Muscle layer of colon (tissue), 2 donors: ENCODE measurements around the gene TBX21.

Experiments
- H3K27ac ChIP-seq: one replicate; pipeline ENCODE4 v1.7.0; 2013; ENCODE audit warnings: low read depth, mild to moderate bottlenecking, low read length, moderate library complexity
- H3K27me3 ChIP-seq, 2 donors: one replicate each; pipeline ENCODE4 v1.7.0; 2013; ENCODE audit warnings: low read length in 2 of 2, mild to moderate bottlenecking in 2 of 2; ENCODE audit not compliant: insufficient read depth in 2 of 2, control insufficient read depth in 1 of 2
- H3K36me3 ChIP-seq: one replicate; pipeline ENCODE4 v1.7.0; 2013; ENCODE audit warnings: mild to moderate bottlenecking, low read length; ENCODE audit not compliant: insufficient read depth
- H3K4me1 ChIP-seq: one replicate; pipeline ENCODE4 v1.7.0; 2013; ENCODE audit warnings: mild to moderate bottlenecking, low read length; ENCODE audit not compliant: insufficient read depth
- H3K4me3 ChIP-seq, 2 donors: one replicate each; pipeline ENCODE4 v1.7.0; 2013; ENCODE audit warnings: low read length in 2 of 2, low read depth in 1 of 2, mild to moderate bottlenecking in 1 of 2, moderate library complexity in 1 of 2
- H3K9ac ChIP-seq: one replicate; pipeline ENCODE4 v1.7.0; 2013; ENCODE audit warnings: low read length
- H3K9me3 ChIP-seq: one replicate; pipeline ENCODE4 v1.7.0; 2013; ENCODE audit warnings: mild to moderate bottlenecking, low read length
- donor health status: abdominal sarcoma.
- donor health status: Adenocarcinoma of cecum.

Gene TBX21

DNA sequence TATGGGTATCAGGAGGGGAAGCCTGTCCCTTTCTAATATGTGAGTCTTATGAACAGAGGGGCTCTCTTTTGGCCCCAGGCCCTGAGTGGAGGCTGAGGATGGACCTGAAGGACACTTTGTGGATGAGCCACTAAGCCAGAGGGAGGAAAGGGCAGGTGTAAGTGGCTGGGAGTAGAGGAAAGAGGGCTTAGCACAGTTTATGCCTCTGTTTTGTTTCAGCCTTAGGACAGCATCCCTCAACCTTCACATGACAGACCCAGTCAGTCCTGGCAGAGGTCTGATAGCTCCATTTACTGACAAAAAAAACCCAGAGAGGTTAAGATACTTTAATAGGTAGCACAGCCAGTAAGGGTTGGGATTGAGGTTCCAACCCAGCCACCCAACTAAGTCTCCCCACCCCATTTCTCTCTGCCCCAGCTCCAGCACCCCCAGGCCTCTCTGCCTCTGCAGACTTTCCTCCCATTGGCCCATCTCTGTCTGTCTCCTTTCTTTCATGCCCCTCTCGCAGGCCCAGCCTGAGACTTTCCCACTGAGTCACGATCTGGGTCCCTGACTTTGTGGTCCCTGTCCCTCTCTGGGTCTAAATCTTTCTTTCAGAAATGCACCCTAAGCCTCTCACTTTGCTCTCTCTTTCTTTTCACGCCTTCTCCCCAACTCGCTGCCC lies 4.7 kb upstream of the TBX21 start:
- no peak overlapping the region for H3K9ac ChIP-seq
- H3K9me3 ChIP-seq: no peaks in the 10 kb centered on the region
- no peak overlapping the region for H3K4me3 ChIP-seq
- H3K36me3 ChIP-seq: no peaks in the 10 kb centered on the region
- H3K27ac ChIP-seq: no peak overlapping the region
- no peaks in the 10 kb centered on the region for H3K4me1 ChIP-seq
- peaks cover 9 to 49% of the 10 kb centered on the region in 2 donors for H3K27me3 ChIP-seq

DNA sequence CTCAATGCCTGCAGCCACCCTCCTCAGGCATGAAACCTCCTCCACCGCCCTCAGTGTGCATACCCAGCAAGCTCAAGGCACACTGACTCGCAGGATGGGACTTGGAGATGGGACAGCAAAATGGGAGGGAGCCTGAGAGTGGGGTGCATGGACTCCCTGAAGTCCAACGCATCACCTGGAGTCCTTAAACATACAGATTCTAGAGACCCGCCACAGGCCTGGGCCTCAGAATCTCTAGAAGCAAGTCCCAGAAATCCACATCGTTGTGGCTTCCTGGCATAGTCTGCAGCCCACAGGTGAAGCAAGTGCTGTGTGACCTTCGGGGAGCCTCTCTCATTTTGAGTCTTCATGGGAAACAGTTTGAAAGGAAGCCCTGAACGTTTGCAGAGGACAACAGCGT lies 3.6 kb upstream of the TBX21 start:
- Histone ChIP-seq H3K36me3 (no peaks in the 10 kb centered on the region), H3K9ac (no peak overlapping the region), H3K27me3 (peaks cover 14 to 49% of the 10 kb centered on the region in 2 donors), H3K9me3 (no peaks in the 10 kb centered on the region), H3K4me1 (peaks cover 5% of the 10 kb centered on the region), H3K27ac (no peak overlapping the region), H3K4me3 (no peak overlapping the region)

DNA sequence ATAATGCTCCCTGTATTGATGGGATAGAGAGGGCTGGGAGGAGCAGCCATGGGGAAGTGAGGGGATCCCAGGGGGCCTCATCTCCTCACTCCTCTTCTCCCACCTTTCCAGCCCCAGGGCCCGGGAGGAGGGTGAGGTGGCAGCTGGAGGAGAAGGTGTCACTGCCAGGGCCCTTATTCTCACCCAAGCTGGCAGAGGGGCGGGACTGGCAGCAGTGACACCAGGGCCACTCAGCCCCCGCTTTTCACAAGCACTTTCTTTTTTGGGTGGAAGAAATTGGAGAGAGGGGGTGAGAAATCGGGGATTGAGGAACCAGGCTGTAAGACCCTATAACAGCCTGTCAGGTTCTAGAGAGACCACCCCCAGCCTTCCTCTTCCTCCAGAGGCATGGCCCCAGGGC lies 2.4 kb upstream of the TBX21 start:
- Histone ChIP-seq H3K36me3 (no peaks in the 10 kb centered on the region), H3K9me3 (no peaks in the 10 kb centered on the region), H3K27ac (no peak overlapping the region), H3K9ac (no peak overlapping the region), H3K4me1 (peaks cover 5% of the 10 kb centered on the region), H3K27me3 (peaks cover 14 to 49% of the 10 kb centered on the region in 2 donors), H3K4me3 (no peak overlapping the region)

DNA sequence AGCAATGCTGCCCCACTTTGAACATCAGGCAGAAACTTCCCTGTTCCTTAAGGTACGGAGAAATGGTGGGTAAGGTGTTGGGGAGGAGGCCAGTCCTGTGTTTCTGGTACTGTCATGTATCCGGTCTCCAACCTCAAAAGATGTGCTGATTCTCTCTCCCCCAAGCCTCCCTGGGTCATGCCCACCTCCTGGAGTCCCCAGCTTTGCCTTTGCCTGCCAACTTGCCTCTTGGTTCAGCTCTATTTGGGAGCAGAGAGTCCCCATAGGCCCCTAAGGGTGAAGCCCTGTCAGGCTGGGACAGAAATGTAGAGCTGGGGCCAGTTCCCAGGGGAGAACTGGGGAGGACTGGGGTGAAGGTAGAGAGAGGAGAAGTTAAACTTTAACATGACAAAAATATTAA lies 1.6 kb upstream of the TBX21 start:
- no peak overlapping the region for H3K4me3 ChIP-seq
- peaks cover 5% of the 10 kb centered on the region for H3K4me1 ChIP-seq
- H3K27me3 ChIP-seq: peaks cover 14 to 42% of the 10 kb centered on the region in 2 donors
- no peaks in the 10 kb centered on the region for H3K9me3 ChIP-seq
- no peak overlapping the region for H3K27ac ChIP-seq
- no peaks in the 10 kb centered on the region for H3K36me3 ChIP-seq
- H3K9ac ChIP-seq: no peak overlapping the region

DNA sequence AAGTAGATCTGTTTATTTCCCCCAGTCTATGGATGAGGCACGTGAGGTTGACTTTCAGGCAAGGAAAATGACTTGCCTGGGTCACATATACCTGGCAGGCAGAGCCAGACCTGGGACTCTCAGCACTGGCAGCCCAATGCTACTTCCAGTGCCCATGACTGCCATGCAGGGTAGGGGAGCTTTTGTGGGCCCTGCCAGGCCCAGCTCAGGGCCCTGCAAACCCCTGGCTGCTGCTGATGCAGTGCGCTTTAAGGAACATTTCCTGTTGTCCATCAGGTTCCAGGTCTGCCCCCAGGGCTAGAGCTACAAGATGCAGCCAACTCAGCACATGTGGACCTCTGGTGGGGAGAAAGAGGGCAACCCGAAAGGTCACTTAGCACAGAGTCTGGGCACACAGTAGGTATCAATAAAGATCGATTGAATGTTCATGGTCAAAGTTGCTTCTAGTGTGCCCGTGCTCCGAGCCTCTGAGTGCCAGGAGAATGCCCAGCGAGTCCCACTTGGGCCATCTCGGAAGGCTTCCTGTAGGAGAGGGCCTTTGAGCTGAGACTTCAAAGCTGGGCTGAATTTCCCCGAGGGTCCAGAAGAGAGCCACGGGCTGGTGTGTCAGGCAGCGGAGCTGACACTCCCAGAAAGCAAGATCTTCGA lies 513 bp upstream of the TBX21 start:
- no peak overlapping the region for H3K27ac ChIP-seq
- no peak overlapping the region for H3K4me3 ChIP-seq
- H3K9me3 ChIP-seq: no peaks in the 10 kb centered on the region
- no peak overlapping the region for H3K9ac ChIP-seq
- peaks cover 5% of the 10 kb centered on the region for H3K4me1 ChIP-seq
- peaks cover 14 to 44% of the 10 kb centered on the region in 2 donors for H3K27me3 ChIP-seq
- H3K36me3 ChIP-seq: no peaks in the 10 kb centered on the region

DNA sequence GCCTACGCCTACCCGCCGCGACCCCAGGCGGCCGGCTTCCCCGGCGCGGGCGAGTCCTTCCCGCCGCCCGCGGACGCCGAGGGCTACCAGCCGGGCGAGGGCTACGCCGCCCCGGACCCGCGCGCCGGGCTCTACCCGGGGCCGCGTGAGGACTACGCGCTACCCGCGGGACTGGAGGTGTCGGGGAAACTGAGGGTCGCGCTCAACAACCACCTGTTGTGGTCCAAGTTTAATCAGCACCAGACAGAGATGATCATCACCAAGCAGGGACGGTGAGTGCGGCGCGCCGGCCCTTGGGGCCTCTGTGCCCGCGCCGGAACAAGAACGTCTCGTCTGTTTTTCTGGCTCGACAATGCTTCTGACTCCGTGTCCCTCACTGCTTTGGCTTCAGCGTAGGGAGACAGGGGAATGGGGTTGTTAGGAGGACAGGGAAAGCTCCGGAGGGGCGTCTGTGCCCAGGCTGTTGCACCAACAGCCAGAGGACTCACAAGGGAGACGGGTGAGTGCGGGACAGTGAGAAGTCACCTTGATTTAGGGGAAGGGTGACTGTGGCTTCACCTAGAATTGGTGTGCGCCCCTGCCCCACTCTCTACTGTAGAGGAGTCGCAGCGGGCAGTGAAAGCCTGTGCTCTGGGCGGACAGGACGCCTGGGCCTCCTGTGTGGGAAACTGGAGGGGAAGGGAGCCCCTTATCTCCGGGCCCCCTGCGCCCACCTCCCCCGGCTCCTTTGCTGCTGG lies 806 bp downstream of the TBX21 start:
- Histone ChIP-seq H3K4me1 (peaks cover 5% of the 10 kb centered on the region), H3K4me3 (peak overlapping the region in 1 of 2 donors; percentile 9), H3K27ac (no peak overlapping the region), H3K36me3 (no peaks in the 10 kb centered on the region), H3K9me3 (no peaks in the 10 kb centered on the region), H3K9ac (no peak overlapping the region), H3K27me3 (peaks cover 14 to 40% of the 10 kb centered on the region in 2 donors)

DNA sequence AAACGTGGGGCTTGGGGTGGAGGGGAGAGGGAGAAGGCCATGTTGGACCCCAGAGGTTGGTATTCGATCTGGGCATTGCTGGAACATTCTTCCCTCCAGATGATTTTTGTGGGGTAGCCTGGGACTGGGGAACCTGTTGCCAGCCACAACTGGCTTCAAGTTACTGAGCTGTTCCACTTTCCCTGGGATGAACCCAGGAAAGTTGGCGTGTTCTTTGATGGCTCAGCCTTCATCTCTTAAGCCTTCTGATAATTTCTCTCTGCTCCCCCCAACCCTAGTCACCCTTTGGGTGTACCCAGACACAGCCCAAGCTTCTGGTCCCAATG lies 2.1 kb downstream of the TBX21 start:
- Histone ChIP-seq H3K27me3 (peaks cover 14 to 40% of the 10 kb centered on the region in 2 donors), H3K4me1 (peaks cover 5% of the 10 kb centered on the region), H3K9ac (no peak overlapping the region), H3K4me3 (no peak overlapping the region), H3K27ac (no peak overlapping the region), H3K9me3 (no peaks in the 10 kb centered on the region), H3K36me3 (no peaks in the 10 kb centered on the region)

DNA sequence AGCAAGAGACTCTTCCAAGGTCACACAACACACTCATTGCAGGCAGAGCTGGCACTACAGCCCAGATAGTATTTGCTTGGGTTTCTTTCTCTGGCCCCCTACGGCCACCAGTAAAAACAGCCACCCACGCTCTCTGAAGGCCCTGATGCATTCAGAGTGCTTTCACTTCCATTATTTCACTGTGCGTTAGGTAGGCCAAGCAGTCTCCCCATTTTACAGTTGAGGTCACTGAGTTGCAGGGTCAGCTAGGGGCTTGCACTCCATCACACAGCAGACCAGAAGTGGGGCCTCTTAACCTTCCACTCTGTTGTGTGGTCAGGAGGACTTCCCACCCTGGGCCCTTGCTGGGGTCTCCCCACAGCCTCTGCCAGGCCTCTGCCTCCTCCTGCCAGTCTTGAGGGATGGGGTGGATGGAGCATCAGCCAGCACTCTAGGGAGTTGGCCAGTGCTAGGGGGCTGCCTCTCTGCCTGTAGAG lies 2.5 kb downstream of the TBX21 start:
- peaks cover 5% of the 10 kb centered on the region for H3K4me1 ChIP-seq
- no peak overlapping the region for H3K27ac ChIP-seq
- H3K36me3 ChIP-seq: no peaks in the 10 kb centered on the region
- no peak overlapping the region for H3K9ac ChIP-seq
- peaks cover 14 to 36% of the 10 kb centered on the region in 2 donors for H3K27me3 ChIP-seq
- H3K4me3 ChIP-seq: no peak overlapping the region
- no peaks in the 10 kb centered on the region for H3K9me3 ChIP-seq

DNA sequence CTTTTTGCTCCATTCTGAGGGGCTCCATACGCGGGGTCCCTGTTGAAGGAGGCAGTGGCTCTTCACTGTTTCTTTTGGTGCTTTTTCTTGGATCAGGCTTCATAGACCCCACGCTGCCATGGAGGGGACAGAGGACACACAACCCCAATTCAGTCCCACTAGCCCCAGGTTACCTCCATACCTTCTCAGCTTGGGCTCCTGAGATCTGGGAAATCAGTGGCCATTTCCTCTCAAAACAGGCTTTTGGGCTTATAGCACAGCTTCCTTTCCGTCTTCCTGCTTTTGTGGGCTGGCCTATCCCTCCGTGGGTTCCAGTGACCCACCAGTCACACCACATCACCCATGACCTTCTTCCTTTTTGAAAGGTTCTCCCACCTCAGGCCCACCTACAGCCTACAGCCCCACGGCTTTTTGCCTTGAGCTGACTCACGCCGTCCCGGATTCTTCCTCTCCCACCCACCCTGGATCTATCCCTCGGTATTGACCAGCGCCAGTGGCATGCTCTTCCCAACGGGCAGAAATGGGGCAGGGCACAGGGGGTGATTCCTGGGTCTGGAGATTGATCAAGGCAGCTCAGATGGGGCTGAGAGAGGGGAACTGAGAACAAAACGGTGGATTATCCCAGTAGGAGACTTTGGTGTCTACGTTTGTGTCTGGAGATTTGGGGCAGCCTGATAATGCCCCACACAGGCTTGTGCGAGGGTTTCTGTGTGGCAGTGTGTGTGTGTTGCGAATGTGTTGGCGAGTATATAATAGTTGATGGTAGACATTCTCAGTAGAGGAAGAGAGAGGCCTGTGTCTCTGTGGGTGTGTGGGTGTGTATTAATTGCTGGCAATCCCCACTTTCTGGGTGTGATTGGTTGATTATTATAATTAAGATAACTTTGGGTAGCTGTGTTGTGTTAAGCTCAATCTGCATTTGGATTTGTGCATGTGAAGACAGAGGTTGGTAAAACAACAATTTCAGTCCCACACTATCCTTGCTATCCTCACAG lies 3.8 kb downstream of the TBX21 start:
- no peaks in the 10 kb centered on the region for H3K9me3 ChIP-seq

DNA sequence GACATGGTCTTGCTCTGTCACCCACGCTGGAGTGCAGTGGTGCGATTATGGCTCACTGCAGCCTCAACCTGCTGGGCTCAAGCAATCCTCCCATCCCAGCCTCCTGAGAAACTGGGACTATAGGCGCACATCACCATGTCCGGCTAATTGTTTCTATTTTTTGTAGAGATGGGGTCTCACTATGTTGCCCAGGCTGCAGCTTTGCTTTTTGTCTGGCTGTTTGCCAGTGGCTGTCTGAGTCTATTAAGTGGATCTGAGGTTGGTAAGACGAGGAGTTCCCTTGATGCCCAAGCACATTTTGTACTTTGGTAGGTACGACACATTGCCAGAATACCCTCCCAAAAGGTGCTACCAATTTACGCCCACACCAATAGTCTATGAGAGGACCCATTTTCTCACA lies 5.1 kb downstream of the TBX21 start:
- Histone ChIP-seq H3K36me3 (no peaks in the 10 kb centered on the region), H3K4me3 (no peak overlapping the region), H3K27ac (no peak overlapping the region), H3K9me3 (no peaks in the 10 kb centered on the region), H3K27me3 (peaks cover 10 to 30% of the 10 kb centered on the region in 2 donors), H3K4me1 (peaks cover 5% of the 10 kb centered on the region), H3K9ac (no peak overlapping the region)

More for the DNA sequence above, 3.8 kb downstream of the TBX21 start:
- Histone ChIP-seq H3K4me3 (no peak overlapping the region), H3K27me3 (peaks cover 14 to 33% of the 10 kb centered on the region in 2 donors), H3K4me1 (peaks cover 5% of the 10 kb centered on the region), H3K27ac (no peak overlapping the region), H3K9ac (no peak overlapping the region), H3K36me3 (no peaks in the 10 kb centered on the region)

DNA sequence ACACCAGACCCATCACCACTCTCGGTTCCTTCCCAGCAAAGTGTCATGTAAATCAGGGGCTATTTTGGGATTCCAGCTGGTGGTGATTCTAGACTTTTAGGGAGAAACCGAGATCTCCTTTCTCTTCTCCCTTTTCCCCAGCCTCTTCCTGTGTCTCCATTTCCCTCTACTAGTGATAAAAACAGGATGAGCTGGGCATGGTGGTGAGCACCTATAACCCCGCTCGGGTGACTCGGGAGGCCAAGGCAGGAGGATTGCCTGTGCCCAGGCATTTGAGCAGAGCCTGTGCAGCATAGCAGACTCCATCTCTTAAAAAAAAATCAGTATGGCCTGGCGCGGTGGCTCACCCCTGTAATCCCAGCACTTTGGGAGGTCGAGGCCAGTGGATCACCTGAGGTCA lies 6.1 kb downstream of the TBX21 start:
- Histone ChIP-seq H3K27ac (no peak overlapping the region), H3K4me3 (no peak overlapping the region), H3K9me3 (no peaks in the 10 kb centered on the region), H3K4me1 (no peaks in the 10 kb centered on the region), H3K9ac (no peak overlapping the region), H3K27me3 (peaks cover 9 to 26% of the 10 kb centered on the region in 2 donors), H3K36me3 (no peaks in the 10 kb centered on the region)
